Endothelial cell (in vitro differentiated cells): ENCODE data around the gene CLCA4. TPM values are rescaled to one million over a fixed set of nuclear protein-coding genes. Genes with fewer than 3 reads are reported as not detected.

Source experiments
- DNase-seq: peaks from one replicate; pipeline ENCODE4 v3.0.0; 2021; ENCODE audit warnings: low spot score
- H3K27ac Mint-ChIP-seq: one replicate; pipeline ENCODE4 v1.8.0; 2021; ENCODE audit warnings: mixed read lengths, inconsistent platforms; ENCODE audit not compliant: unreplicated experiment
- H3K27me3 Mint-ChIP-seq: one replicate; pipeline ENCODE4 v1.8.0; 2021; ENCODE audit warnings: mild to moderate bottlenecking, moderate library complexity, mixed read lengths, inconsistent platforms; ENCODE audit not compliant: unreplicated experiment
- H3K36me3 Mint-ChIP-seq: one replicate; pipeline ENCODE4 v1.8.0; 2021; ENCODE audit warnings: mild to moderate bottlenecking, low read depth, mixed read lengths, inconsistent platforms; ENCODE audit not compliant: unreplicated experiment
- H3K4me1 Mint-ChIP-seq: one replicate; pipeline ENCODE4 v1.8.0; 2021; ENCODE audit warnings: mild to moderate bottlenecking, mixed read lengths, inconsistent platforms; ENCODE audit not compliant: unreplicated experiment
- H3K4me3 Mint-ChIP-seq: one replicate; pipeline ENCODE4 v1.8.0; 2021; ENCODE audit warnings: mild to moderate bottlenecking, mixed read lengths, inconsistent platforms; ENCODE audit not compliant: unreplicated experiment
- H3K9me3 Mint-ChIP-seq: one replicate; pipeline ENCODE4 v1.8.0; 2021; ENCODE audit warnings: mixed read lengths, inconsistent platforms; ENCODE audit not compliant: unreplicated experiment
- CTCF ChIP-seq: fragments of 200-600 bp; sonication (generic); IDR thresholded peaks from one replicate; pipeline ENCODE4 v1.5.0; 2021; ENCODE audit warnings: antibody characterized with exemption; ENCODE audit not compliant: unreplicated experiment
- total RNA-seq: library from RNA; stranded (reverse); fragmentation: NEBNext Ultra II Directional; extraction: Animal tissue kit (Norgen Biotek cat#: 25700); gene quantifications from one replicate; pipeline ENCODE4 v1.2.1, GENCODE V29; 2021; ENCODE audit not compliant: unreplicated experiment

Gene CLCA4
- total RNA-seq, 1 donor from 2014 or later = not detected

- Mint-ChIP-seq H3K27me3 (no peaks in the 10 kb centered on the region), H3K4me1 (no peaks in the 10 kb centered on the region), H3K27ac (no peak overlapping the region), H3K4me3 (no peak overlapping the region), H3K36me3 (no peaks in the 10 kb centered on the region), H3K9me3 (no peaks in the 10 kb centered on the region)
- TF ChIP-seq CTCF = no peak
- no peak for DNase-seq
Observed at GRCh38 chr1:86530211-86530845, 16.6 kb upstream of the CLCA4 start.

DNA sequence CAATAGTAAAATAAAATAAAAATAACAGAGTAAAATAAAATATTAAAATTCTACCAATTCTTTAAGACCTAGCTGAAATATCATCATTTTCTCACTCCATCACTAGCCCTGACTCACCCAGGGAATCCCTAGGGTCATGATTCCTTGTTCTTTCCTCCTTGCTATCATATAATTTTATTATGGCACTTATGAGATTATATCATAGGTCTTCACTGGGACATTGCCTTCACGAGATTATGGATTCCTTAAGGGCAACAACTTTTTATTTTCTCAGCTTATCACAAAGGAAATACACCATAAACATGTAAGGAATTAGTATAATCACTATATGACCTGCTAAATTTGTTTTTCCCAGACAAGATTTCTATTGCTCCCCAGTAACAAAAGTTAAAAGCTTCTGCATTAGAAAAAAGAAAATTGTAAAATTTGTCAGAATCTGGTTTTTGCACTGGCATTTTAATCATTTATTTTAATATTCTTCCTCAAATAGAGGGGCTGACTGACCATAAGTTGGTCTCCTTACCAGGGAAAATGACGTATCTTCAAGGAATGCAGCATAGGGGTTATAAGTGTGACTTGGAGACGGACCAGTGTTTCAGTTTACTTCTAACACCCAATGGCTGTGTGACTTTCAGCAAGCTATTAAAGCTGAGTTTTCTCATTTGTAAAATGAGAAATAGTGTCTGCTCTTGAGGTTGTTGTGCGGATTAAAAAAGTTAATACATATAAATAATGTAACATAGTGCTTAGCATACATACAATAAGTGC, 8.8 kb upstream of the CLCA4 start:
- no peaks in the 10 kb centered on the region for H3K36me3 Mint-ChIP-seq
- no peak overlapping the region for H3K27ac Mint-ChIP-seq
- H3K27me3 Mint-ChIP-seq = no peaks in the 10 kb centered on the region
- no peak for DNase-seq
- H3K9me3 Mint-ChIP-seq = no peaks in the 10 kb centered on the region
- no peak overlapping the region for H3K4me3 Mint-ChIP-seq
- H3K4me1 Mint-ChIP-seq = no peaks in the 10 kb centered on the region
- no peak for TF ChIP-seq CTCF

DNA sequence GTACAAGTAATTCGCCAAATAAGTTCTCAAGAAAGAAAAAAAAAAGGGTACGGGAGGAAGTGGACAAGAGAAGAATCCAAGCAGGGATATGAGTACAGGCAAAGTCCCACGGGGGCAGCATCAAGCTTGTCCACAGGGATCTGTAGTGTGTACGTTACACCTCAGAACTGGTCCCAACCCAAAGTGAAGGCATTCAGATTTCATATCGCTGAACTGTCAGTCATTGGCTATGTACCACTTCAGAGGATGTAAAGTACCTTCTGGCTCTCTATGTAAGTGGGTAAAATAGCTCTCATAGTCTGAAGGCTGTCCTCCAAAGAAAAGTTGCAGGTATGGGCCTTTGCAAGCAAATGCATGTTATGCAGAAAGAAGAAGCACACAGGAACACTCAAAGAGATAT, 8.1 kb upstream of the CLCA4 start:
- Mint-ChIP-seq H3K27me3 (no peaks in the 10 kb centered on the region), H3K4me3 (no peak overlapping the region), H3K27ac (no peak overlapping the region), H3K4me1 (no peaks in the 10 kb centered on the region), H3K9me3 (no peaks in the 10 kb centered on the region), H3K36me3 (no peaks in the 10 kb centered on the region)
- no peak for TF ChIP-seq CTCF
- DNase-seq = no peak

DNA sequence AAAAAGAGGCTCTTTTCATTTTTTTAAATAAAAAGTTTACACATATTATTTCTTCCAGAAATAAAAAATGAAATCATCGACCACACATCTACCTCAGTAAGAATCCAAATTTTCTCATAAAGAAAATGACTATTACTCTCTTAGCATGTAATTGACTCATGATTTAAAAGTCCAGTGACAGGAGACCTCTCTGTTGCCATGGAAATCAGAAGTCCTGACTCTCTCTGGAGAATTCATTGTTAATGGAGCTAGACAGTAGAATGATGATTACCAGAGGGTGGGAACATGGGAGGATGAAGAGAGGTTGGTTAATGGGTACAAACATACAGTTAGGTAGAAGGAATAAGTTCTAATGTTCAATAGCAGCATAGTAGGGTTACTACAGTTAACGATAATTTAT, 5.0 kb upstream of the CLCA4 start:
- Mint-ChIP-seq H3K4me1 (no peaks in the 10 kb centered on the region), H3K27me3 (no peaks in the 10 kb centered on the region), H3K4me3 (no peak overlapping the region), H3K36me3 (no peaks in the 10 kb centered on the region), H3K9me3 (no peaks in the 10 kb centered on the region), H3K27ac (no peak overlapping the region)
- TF ChIP-seq CTCF = no peak
- DNase-seq = no peak

DNA sequence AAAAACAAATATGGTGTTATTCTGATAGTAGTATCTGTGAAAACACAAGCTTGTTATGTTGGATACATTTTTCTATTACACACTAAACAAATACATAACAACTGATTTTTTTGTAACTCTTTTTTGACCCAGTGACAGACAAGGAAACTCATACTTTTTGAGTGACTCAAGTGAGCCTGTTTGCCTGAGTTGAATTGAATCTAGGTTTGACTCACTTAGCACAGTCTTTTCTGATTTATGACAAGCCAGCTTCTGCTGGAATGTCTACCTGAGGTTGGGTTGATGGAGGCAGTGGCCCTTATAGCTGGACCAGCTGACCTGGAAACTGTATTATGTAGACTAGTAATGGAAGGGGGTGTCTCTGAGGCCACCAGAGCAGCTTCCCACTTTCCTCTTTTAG, 4.2 kb upstream of the CLCA4 start:
- no peak overlapping the region for H3K4me3 Mint-ChIP-seq
- H3K36me3 Mint-ChIP-seq = no peaks in the 10 kb centered on the region
- TF ChIP-seq CTCF = no peak
- no peaks in the 10 kb centered on the region for H3K27me3 Mint-ChIP-seq
- no peaks in the 10 kb centered on the region for H3K4me1 Mint-ChIP-seq
- no peaks in the 10 kb centered on the region for H3K9me3 Mint-ChIP-seq
- H3K27ac Mint-ChIP-seq = no peak overlapping the region
- DNase-seq = no peak
